CD14-positive monocyte (primary cell): ENCODE measurements around the gene CSNK1E. TPM values are rescaled to one million over a fixed set of nuclear protein-coding genes. Genes with fewer than 3 reads are reported as not detected.
A peak's percentile ranks its signal among the peaks of the same experiment; 100 is the strongest.

Experiments
- DNase-seq, 3 donors: peaks; one replicate each; pipeline ENCODE4 v3.0.0-alpha.2; 2011 to 2022
- H2AFZ ChIP-seq: 2 replicates; pipeline ENCODE4 v1.6.0; 2012; ENCODE audit warnings: mild to moderate bottlenecking, low read depth, low read length, inconsistent platforms; ENCODE audit not compliant: insufficient read depth, poor library complexity, severe bottlenecking
- H3K27ac ChIP-seq, 2 donors: 1 replicate in 1 of 2; 2 replicates in 1 of 2; pipeline ENCODE4 v1.5.1; 2012 to 2013; ENCODE audit warnings: low read length in 2 of 2, control low read depth in 1 of 2, inconsistent platforms in 1 of 2, low read depth in 1 of 2, mild to moderate bottlenecking in 1 of 2
- H3K27me3 ChIP-seq, 2 donors: one replicate each; pipeline versions ENCODE4 v1.6.0 to v1.6.1; 2011 to 2013; ENCODE audit warnings: low read length in 2 of 2; ENCODE audit not compliant: control insufficient read depth in 2 of 2, insufficient read depth in 2 of 2
- H3K36me3 ChIP-seq, 2 donors: replicated peaks in 1 of 2; 1 replicate in 1 of 2; 2 replicates in 1 of 2; pipeline versions ENCODE4 v1.5.1 to v1.6.1; 2012 to 2013; ENCODE audit warnings: low read length in 2 of 2, control low read depth in 1 of 2, inconsistent platforms in 1 of 2, mild to moderate bottlenecking in 1 of 2; ENCODE audit not compliant: insufficient read depth in 2 of 2, control insufficient read depth in 1 of 2
- H3K4me1 ChIP-seq, 2 donors: 1 replicate in 1 of 2; 2 replicates in 1 of 2; pipeline versions ENCODE4 v1.5.1 to v1.6.1; 2012 to 2013; ENCODE audit warnings: low read length in 2 of 2, control low read depth in 1 of 2, inconsistent platforms in 1 of 2, mild to moderate bottlenecking in 1 of 2, moderate library complexity in 1 of 2; ENCODE audit not compliant: insufficient read depth in 2 of 2, control insufficient read depth in 1 of 2
- H3K4me2 ChIP-seq: replicated peaks from 2 replicates; pipeline ENCODE3; 2012; ENCODE audit warnings: low read length, moderate library complexity, mild to moderate bottlenecking; ENCODE audit not compliant: poor library complexity, severe bottlenecking; ENCODE audit errors: extremely low read depth
- H3K4me3 ChIP-seq, 3 experiments: fragments of 200-600 bp in 1 of 3; sonication (generic) in 1 of 3; replicated peaks in 1 of 3; 1 replicate in 2 of 3; 2 replicates in 1 of 3; pipeline ENCODE4 v1.5.1; 2011 to 2013; ENCODE audit warnings: low read length in 3 of 3, mild to moderate bottlenecking in 3 of 3, control low read depth in 2 of 3, low read depth in 2 of 3, inconsistent platforms in 1 of 3, moderate library complexity in 1 of 3
- H3K79me2 ChIP-seq: 2 replicates; pipeline ENCODE4 v1.6.0; 2012; ENCODE audit warnings: mild to moderate bottlenecking, control low read depth, inconsistent platforms, low read length, moderate library complexity; ENCODE audit not compliant: insufficient read depth
- H3K9ac ChIP-seq: 2 replicates; pipeline ENCODE4 v1.6.0; 2017; ENCODE audit warnings: low read length, mild to moderate bottlenecking; ENCODE audit not compliant: insufficient read depth, poor library complexity, severe bottlenecking
- H3K9me3 ChIP-seq, 2 donors: replicated peaks in 1 of 2; 1 replicate in 1 of 2; 2 replicates in 1 of 2; pipeline versions ENCODE4 v1.5.1 to v1.6.1; 2012 to 2013; ENCODE audit warnings: low read length in 2 of 2, control low read depth in 1 of 2; ENCODE audit not compliant: control insufficient read depth in 1 of 2, insufficient read depth in 1 of 2
- H4K20me1 ChIP-seq: 2 replicates; pipeline ENCODE4 v1.6.0; 2012; ENCODE audit warnings: mild to moderate bottlenecking, low read length, control low read depth, moderate library complexity; ENCODE audit not compliant: insufficient read depth
- H3K27ac Mint-ChIP-seq, 7 donors: one replicate each; pipeline ENCODE4 v1.8.0; 2020; ENCODE audit warnings: mild to moderate bottlenecking in 7 of 7, mixed read lengths in 7 of 7, moderate library complexity in 6 of 7, inconsistent platforms in 2 of 7
- H3K27me3 Mint-ChIP-seq, 3 donors: one replicate each; pipeline ENCODE4 v1.8.0; 2021 to 2022; ENCODE audit warnings: low read depth in 3 of 3, mild to moderate bottlenecking in 3 of 3, mixed read lengths in 3 of 3, moderate library complexity in 3 of 3, inconsistent platforms in 1 of 3
- H3K36me3 Mint-ChIP-seq, 2 donors: one replicate each; pipeline ENCODE4 v1.8.0; 2020; ENCODE audit warnings: mixed read lengths in 2 of 2, inconsistent platforms in 1 of 2, mild to moderate bottlenecking in 1 of 2
- H3K4me1 Mint-ChIP-seq: one replicate; pipeline ENCODE4 v1.8.0; 2020; ENCODE audit warnings: mild to moderate bottlenecking, mixed read lengths
- H3K4me3 Mint-ChIP-seq, 2 donors: one replicate each; pipeline ENCODE4 v1.8.0; 2020; ENCODE audit warnings: mild to moderate bottlenecking in 2 of 2, mixed read lengths in 2 of 2, moderate library complexity in 1 of 2
- H3K9me3 Mint-ChIP-seq, 7 donors: one replicate each; pipeline ENCODE4 v1.8.0; 2020 to 2022; ENCODE audit warnings: mixed read lengths in 7 of 7, mild to moderate bottlenecking in 6 of 7, moderate library complexity in 6 of 7, inconsistent platforms in 2 of 7
- CTCF ChIP-seq: fragments of 200-600 bp; IDR thresholded peaks from one replicate; pipeline ENCODE4 v1.8.0; 2022; ENCODE audit warnings: antibody characterized with exemption, mild to moderate bottlenecking
- WGBS: methylation state at CpG from one replicate; pipeline ENCODE4 v1.1.5; 2013; ENCODE audit warnings: missing lambda C conversion rate; ENCODE audit not compliant: insufficient coverage; 5-methylcytosine and 5-hydroxymethylcytosine counted together
- intact Hi-C, 2 donors: fragments of 100-400 bp; cut with micrococcal nuclease; formaldehyde crosslinking; loops; one replicate each; pipeline versions ENCODE4 v1.15.0 to v1.15.1; 2023
- polyA plus RNA-seq, 3 donors: library from polyadenylated mRNA; depleted of rRNA in 1 of 3; unstranded in 2 of 3; stranded (reverse) in 1 of 3; fragments of 300-500 nt in 2 of 3; fragments of >200 nt in 1 of 3; fragmentation: Illumina TruSeq in 2 of 3; gene quantifications; 1 replicate in 2 of 3; 2 replicates in 1 of 3; pipeline ENCODE4 v1.2.3, GENCODE V29; 2012 to 2021

Gene CSNK1E
- polyA plus RNA-seq, 3 donors: 1.9 to 44.7 (median 3.1) TPM

GRCh38 chr22:38347944-38348750, 30.9 kb upstream of the CSNK1E start:
- no peak overlapping the region for H3K27ac ChIP-seq
- no peak overlapping the region for H2AFZ ChIP-seq
- TF ChIP-seq CTCF: no peak
- peaks cover 4% of the 10 kb centered on the region for H4K20me1 ChIP-seq
- no peaks in the 10 kb centered on the region for H3K9me3 ChIP-seq
- peaks cover 3 to 6% of the 10 kb centered on the region in 2 donors for H3K4me1 ChIP-seq
- Mint-ChIP-seq H3K36me3 (peaks cover 0 to 8% of the 10 kb centered on the region in 2 donors), H3K27me3 (peaks cover 19 to 42% (median 32%) of the 10 kb centered on the region in 3 donors), H3K27ac (peak overlapping the region in 1 of 7 donors; percentile 72), H3K4me1 (peaks cover 2% of the 10 kb centered on the region), H3K9me3 (peaks cover 0 to 5% (median 2%) of the 10 kb centered on the region in 7 donors), H3K4me3 (no peak overlapping the region)
- H3K27me3 ChIP-seq: peaks cover 0 to 14% of the 10 kb centered on the region in 2 donors
- H3K4me3 ChIP-seq: no peak overlapping the region
- H3K79me2 ChIP-seq: no peaks in the 10 kb centered on the region
- intact Hi-C loops: no loop called here
- WGBS: 96% methylated on average over 11 of the region's 14 CpGs
- peak in 1 of 3 donors; percentile 43 for DNase-seq
- no peak overlapping the region for H3K9ac ChIP-seq
- H3K36me3 ChIP-seq: no peaks in the 10 kb centered on the region
- H3K4me2 ChIP-seq: no peak overlapping the region

DNA sequence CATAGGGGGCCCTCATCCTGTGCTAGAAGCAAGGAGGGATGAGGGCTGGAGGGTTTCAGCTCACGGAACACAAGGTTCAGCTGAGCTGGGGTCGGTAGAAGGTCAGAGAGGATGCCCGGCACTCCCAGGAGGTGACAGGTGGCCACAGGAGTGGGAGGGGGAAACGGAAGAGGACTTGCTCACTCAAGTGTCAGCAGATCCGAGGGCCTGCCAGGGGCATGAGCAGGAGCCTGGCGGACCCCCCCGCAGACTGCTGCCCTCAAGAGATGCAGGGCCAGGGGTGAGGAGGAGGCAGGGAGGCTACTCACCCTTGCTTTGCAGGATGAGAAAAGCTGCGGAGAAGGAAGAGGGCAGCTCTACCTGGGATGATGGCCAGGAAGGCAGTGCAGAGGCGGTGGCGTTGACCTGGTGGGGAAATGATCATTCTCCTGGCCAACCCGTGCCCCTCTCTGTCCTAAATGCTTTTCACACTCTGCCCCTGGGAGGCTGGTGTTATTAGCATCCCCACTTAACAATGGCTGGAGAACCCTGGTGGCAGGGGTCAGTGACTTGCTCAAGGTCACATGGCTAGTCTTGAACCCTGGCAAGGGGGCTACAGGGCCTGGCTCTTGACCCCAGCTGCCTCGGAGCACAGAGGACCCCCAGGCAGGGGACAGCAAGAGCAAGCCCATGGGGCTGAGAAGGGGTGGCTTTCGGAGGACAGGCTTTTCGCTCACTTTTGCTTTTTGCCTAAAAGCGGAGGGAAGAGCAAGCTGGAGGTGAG, 30.1 kb upstream of the CSNK1E start:
- Mint-ChIP-seq H3K27ac (peak overlapping the region in 1 of 7 donors; percentile 20), H3K36me3 (peaks cover 0 to 8% of the 10 kb centered on the region in 2 donors), H3K4me1 (peaks cover 3% of the 10 kb centered on the region), H3K9me3 (peaks cover 0 to 6% (median 2%) of the 10 kb centered on the region in 7 donors), H3K27me3 (peaks cover 21 to 47% (median 35%) of the 10 kb centered on the region in 3 donors), H3K4me3 (peak overlapping the region in 1 of 2 donors; percentile 16)
- Histone ChIP-seq H3K36me3 (no peaks in the 10 kb centered on the region), H3K27me3 (peaks cover 0 to 16% of the 10 kb centered on the region in 2 donors), H3K4me3 (no peak overlapping the region), H3K4me1 (peaks cover 4 to 9% of the 10 kb centered on the region in 2 donors), H2AFZ (no peak overlapping the region), H3K27ac (no peak overlapping the region), H3K79me2 (no peaks in the 10 kb centered on the region), H3K4me2 (no peak overlapping the region), H4K20me1 (peaks cover 4% of the 10 kb centered on the region), H3K9me3 (no peaks in the 10 kb centered on the region), H3K9ac (no peak overlapping the region)
- DNase-seq: no peak
- 59% methylated on average over 13 of the region's 15 CpGs for WGBS
- intact Hi-C loops: no loop called here
- no peak for TF ChIP-seq CTCF
